Sigmoid colon (tissue), 7 donors: ENCODE measurements around the gene ADORA3. TPM values are rescaled to one million over a fixed set of nuclear protein-coding genes. Genes with fewer than 3 reads are reported as not detected.

Source experiments
- DNase-seq: peaks from one replicate; pipeline ENCODE4 v3.0.0-alpha.2; 2019
- H3K27ac ChIP-seq, 4 donors: fragments of 200-600 bp; sonication (generic); one replicate each; pipeline ENCODE4 v1.5.1; 2016 to 2019; ENCODE audit warnings: mild to moderate bottlenecking in 1 of 4
- H3K27me3 ChIP-seq, 3 donors: fragments of 200-600 bp; sonication (generic); one replicate each; pipeline ENCODE4 v1.5.1; 2019; ENCODE audit warnings: mild to moderate bottlenecking in 1 of 3
- H3K36me3 ChIP-seq, 4 donors: fragments of 200-600 bp; sonication (generic); one replicate each; pipeline ENCODE4 v1.5.1; 2016 to 2019
- H3K4me1 ChIP-seq, 4 donors: fragments of 200-600 bp; sonication (generic); one replicate each; pipeline ENCODE4 v1.5.1; 2017 to 2019
- H3K4me3 ChIP-seq, 4 donors: fragments of 200-600 bp; sonication (generic); one replicate each; pipeline ENCODE4 v1.5.1; 2017 to 2019; ENCODE audit warnings: mild to moderate bottlenecking in 2 of 4, moderate library complexity in 1 of 4
- H3K9me3 ChIP-seq, 4 donors: fragments of 200-600 bp in 3 of 4; sonication (generic) in 3 of 4; one replicate each; pipeline versions ENCODE4 v1.5.1 to v1.6.1; 2013 to 2019
- CTCF ChIP-seq, 4 experiments: fragments of 450-650 bp in 3 of 4; fragments of 200-600 bp in 1 of 4; IDR thresholded peaks; one replicate each; pipeline ENCODE4 v1.5.1; 2016 to 2019; ENCODE audit warnings: antibody characterized with exemption in 4 of 4, mild to moderate bottlenecking in 3 of 4, moderate library complexity in 2 of 4
- EP300 ChIP-seq, 4 donors: sonication (generic); formaldehyde crosslinking; IDR thresholded peaks; one replicate each; pipeline ENCODE4 v1.6.1; 2017; ENCODE audit warnings: antibody characterized with exemption in 4 of 4
- POLR2A ChIP-seq, 2 donors: fragments of 450-650 bp; IDR thresholded peaks; one replicate each; pipeline ENCODE4 v1.6.1; 2016; ENCODE audit warnings: antibody characterized with exemption in 2 of 2, mild to moderate bottlenecking in 2 of 2, moderate library complexity in 2 of 2
- POLR2AphosphoS5 ChIP-seq, 4 donors: sonication (generic); formaldehyde crosslinking; IDR thresholded peaks; one replicate each; pipeline ENCODE4 v1.6.1; 2017; ENCODE audit warnings: antibody characterized with exemption in 4 of 4
- WGBS, 2 donors: extraction: QIAGEN DNeasy Blood & Tissue Kit; methylation state at CpG; one replicate each; pipeline ENCODE4 v1.1.7; 2013; 5-methylcytosine and 5-hydroxymethylcytosine counted together
- intact Hi-C: fragments of 100-400 bp; cut with DNase I; formaldehyde crosslinking; loops from one replicate; pipeline ENCODE4 v1.15.1; 2023
- polyA plus RNA-seq, 3 donors: library from polyadenylated mRNA; stranded (reverse); fragments of 200-250 nt; gene quantifications; one replicate each; pipeline ENCODE4 v1.2.3, GENCODE V29; 2013
- total RNA-seq, 4 donors: library from RNA; depleted of rRNA; stranded (reverse); fragments of >200 nt; gene quantifications; one replicate each; pipeline ENCODE4 v1.1.0, GENCODE V29; 2016
- donor health status: healthy with polysubstance abuse.
- donor health status: Bipolar disorder and iron deficiency.
- donor health status: healthy.

The ADORA3 gene
- total and polyA plus RNA-seq, 7 donors: 3.0 to 20.6 (median 9.1) TPM

GRCh38 chr1:111542187-111542586, 38.8 kb upstream of the ADORA3 start:
- Histone ChIP-seq H3K27ac (peak overlapping the region; percentile 73 to 89 (median 76)), H3K9me3 (no peaks in the 10 kb centered on the region), H3K4me1 (peaks cover 0 to 25% (median 19%) of the 10 kb centered on the region in 4 donors), H3K36me3 (no peaks in the 10 kb centered on the region), H3K27me3 (no peaks in the 10 kb centered on the region), H3K4me3 (peak overlapping the region in 2 of 4 donors; percentile 6 to 30)
- intact Hi-C loops: no loop called here
- WGBS, 2 donors: 78 to 81% methylated on average over 14 of the region's 14 CpGs
- no peak for TF ChIP-seq CTCF (IDR thresholded peaks at IDR 0.05)
- TF ChIP-seq EP300 (IDR thresholded peaks at IDR 0.05): no peak
- TF ChIP-seq POLR2AphosphoS5 (IDR thresholded peaks at IDR 0.05): no peak
- no peak for TF ChIP-seq POLR2A (IDR thresholded peaks at IDR 0.05)
- DNase-seq: no peak

GRCh38 chr1:111541721-111542120, 38.3 kb upstream of the ADORA3 start:
- peak overlapping the region in 2 of 4 donors; percentile 6 to 30 for H3K4me3 ChIP-seq
- no peaks in the 10 kb centered on the region for H3K9me3 ChIP-seq
- TF ChIP-seq POLR2A (IDR thresholded peaks at IDR 0.05) (no peak), POLR2AphosphoS5 (IDR thresholded peaks at IDR 0.05) (peak in 1 of 4 donors; percentile 19)
- WGBS, 2 donors: 63 to 78% methylated on average over 4 of the region's 4 CpGs
- intact Hi-C loops: no loop called here
- peak overlapping the region; percentile 73 to 89 (median 76) for H3K27ac ChIP-seq
- H3K4me1 ChIP-seq: peaks cover 0 to 30% (median 24%) of the 10 kb centered on the region in 4 donors
- H3K27me3 ChIP-seq: no peaks in the 10 kb centered on the region
- no peak for DNase-seq
- no peaks in the 10 kb centered on the region for H3K36me3 ChIP-seq

GRCh38 chr1:111540928-111541327, 37.5 kb upstream of the ADORA3 start:
- 92 to 93% methylated on average over 3 of the region's 3 CpGs for WGBS, 2 donors
- TF ChIP-seq POLR2A (IDR thresholded peaks at IDR 0.05) (no peak), CTCF (IDR thresholded peaks at IDR 0.05) (no peak), EP300 (IDR thresholded peaks at IDR 0.05) (no peak), POLR2AphosphoS5 (IDR thresholded peaks at IDR 0.05) (peak in 1 of 4 donors; percentile 34)
- Histone ChIP-seq H3K9me3 (no peaks in the 10 kb centered on the region), H3K27me3 (no peaks in the 10 kb centered on the region), H3K4me3 (no peak overlapping the region), H3K4me1 (peaks cover 0 to 38% (median 31%) of the 10 kb centered on the region in 4 donors), H3K36me3 (no peaks in the 10 kb centered on the region), H3K27ac (peak overlapping the region; percentile 73 to 89 (median 76))
- intact Hi-C loops: no loop called here
- DNase-seq: no peak

- Histone ChIP-seq H3K36me3 (no peaks in the 10 kb centered on the region), H3K27me3 (no peaks in the 10 kb centered on the region), H3K27ac (peak overlapping the region; percentile 76 to 89 (median 83)), H3K9me3 (no peaks in the 10 kb centered on the region), H3K4me1 (peaks cover 3 to 59% (median 46%) of the 10 kb centered on the region in 4 donors), H3K4me3 (no peak overlapping the region)
- 50 to 77% methylated on average over 6 of the region's 6 CpGs for WGBS, 2 donors
- no peak for DNase-seq
- no peak for TF ChIP-seq POLR2AphosphoS5 (IDR thresholded peaks at IDR 0.05)
- TF ChIP-seq POLR2A (IDR thresholded peaks at IDR 0.05): no peak
- TF ChIP-seq CTCF (IDR thresholded peaks at IDR 0.05): no peak
- TF ChIP-seq EP300 (IDR thresholded peaks at IDR 0.05): no peak
- intact Hi-C loops: loop anchor here (5.0 kb wide), 1 partner anchor 84 kb away; no protein-coding TSS in a partner anchor
Measured at GRCh38 chr1:111538343-111539025, 35.1 kb upstream of the ADORA3 start.

GRCh38 chr1:111535256-111536191, 32.1 kb upstream of the ADORA3 start:
- TF ChIP-seq POLR2AphosphoS5 (IDR thresholded peaks at IDR 0.05): peak; percentile 21 to 60 (median 26)
- no peak for TF ChIP-seq POLR2A (IDR thresholded peaks at IDR 0.05)
- peak in 1 of 4 donors; percentile 1 for TF ChIP-seq EP300 (IDR thresholded peaks at IDR 0.05)
- peak; percentile 69 for DNase-seq
- H3K4me3 ChIP-seq: no peak overlapping the region
- H3K9me3 ChIP-seq: no peaks in the 10 kb centered on the region
- H3K36me3 ChIP-seq: no peaks in the 10 kb centered on the region
- no peaks in the 10 kb centered on the region for H3K27me3 ChIP-seq
- WGBS, 2 donors: 39 to 74% methylated on average over 14 of the region's 14 CpGs
- intact Hi-C loops: loop anchor here (5.0 kb wide), 1 partner anchor 87 kb away; no protein-coding TSS in a partner anchor
- peaks cover 3 to 50% (median 35%) of the 10 kb centered on the region in 4 donors for H3K4me1 ChIP-seq
- peak overlapping the region; percentile 76 to 89 (median 83) for H3K27ac ChIP-seq
